Inflammatory macrophage (primary cell): ENCODE measurements around the gene TMEM134.
A peak's percentile ranks its signal among the peaks of the same experiment; 100 is the strongest.

Experiments used
- DNase-seq, 2 donors: peaks; one replicate each; pipeline ENCODE4 v3.0.0-alpha.2; 2020 to 2022

TMEM134 gene

DNA sequence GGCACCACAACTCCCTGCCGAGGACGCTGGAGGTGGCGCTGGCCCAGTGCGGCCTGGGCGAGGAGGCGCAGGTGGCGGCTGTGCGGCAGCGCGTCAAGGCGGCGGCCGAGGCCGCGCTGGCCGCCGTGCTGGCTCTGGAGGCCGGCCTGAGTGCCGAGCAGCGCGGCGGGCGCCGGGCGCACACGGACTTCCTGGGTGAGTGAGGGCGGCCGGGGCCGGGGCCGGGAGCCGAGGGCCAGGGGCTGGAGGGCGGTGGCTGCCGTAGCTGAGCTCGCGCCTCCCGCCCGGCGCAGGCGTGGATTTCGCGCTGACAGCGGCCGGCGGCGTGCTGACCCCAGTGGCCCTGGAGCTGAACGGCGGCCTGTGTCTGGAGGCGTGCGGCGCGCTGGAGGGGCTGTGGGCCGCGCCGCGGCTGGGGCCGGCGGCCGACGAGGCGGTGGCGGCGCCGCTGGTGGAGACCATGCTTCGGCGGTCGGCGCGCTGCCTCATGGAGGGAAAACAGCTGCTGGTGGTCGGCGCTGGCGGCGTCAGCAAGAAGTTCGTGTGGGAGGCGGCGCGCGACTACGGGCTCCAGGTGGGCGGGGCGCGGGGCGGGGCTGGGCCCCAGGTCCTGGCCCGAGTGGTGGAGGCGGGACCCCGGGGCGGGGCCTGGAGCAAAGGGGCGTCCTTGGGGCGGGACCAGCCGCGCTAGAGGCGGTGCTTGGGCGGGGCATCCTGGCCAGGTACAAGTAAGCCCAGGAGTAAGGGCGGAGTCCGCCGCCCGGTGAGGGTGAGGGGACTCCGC, 48.2 kb downstream of the TMEM134 start:
- peak; percentile 88 to 94 for DNase-seq

DNA sequence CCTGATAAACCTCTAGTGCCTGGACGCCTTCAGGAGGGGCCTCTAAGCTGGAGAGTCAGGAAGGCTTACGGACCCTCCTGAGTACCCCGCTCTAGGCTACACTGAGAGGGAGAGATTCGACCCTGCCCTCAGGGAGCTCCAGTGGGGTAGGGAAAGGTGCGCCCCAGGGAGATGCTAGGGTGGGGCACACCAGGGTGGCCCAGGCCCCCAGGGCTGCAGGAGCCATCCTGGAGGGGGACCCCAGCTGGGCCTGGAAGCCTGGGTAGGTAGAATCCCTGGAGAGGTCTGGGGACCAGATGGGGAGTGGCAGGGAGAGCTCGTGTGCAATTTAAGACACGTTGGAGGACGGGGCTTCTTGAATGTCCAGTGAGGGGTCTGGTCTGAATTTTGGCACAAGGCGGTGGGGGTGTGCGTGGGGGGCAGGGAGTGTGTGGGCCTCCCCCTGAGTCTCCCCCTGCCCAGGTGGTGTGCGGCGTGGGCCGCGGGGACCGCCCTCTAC, 48.9 kb downstream of the TMEM134 start:
- no peak for DNase-seq

DNA sequence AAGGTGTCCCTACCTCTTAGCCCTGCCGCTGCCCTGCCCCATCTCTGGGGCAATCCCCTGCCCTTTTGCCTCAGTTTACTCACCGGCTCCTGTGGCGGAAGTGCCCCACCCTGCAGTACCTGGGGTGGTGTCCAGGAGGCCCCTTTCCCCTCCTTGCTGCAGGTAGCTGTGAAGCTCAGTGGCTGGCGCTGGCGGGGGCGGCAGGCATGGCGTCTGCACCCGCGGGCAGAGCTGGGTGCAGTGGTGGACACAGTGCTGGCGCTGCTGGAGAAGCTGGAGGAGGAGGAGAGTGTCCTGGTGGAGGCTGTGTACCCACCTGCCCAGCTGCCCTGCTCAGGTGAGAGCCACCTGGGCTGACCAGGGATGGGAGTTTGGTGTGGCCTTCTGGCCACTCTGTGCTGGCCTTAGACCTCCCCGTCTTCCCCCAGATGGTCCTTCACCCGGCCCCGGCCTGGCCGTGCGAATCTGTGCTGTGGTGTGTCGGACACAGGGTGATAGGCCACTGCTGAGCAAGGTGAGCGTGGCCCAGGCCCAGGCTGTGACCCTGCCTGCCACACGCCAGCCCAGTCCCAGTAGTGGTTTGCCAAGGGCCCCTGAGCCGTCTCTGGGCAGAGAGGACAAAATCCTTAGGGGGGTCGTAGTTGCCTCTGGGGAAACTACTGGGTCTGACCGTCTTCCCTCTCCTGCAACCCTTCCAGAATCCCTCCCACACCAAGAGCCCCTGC, 49.6 kb downstream of the TMEM134 start:
- no peak for DNase-seq

DNA sequence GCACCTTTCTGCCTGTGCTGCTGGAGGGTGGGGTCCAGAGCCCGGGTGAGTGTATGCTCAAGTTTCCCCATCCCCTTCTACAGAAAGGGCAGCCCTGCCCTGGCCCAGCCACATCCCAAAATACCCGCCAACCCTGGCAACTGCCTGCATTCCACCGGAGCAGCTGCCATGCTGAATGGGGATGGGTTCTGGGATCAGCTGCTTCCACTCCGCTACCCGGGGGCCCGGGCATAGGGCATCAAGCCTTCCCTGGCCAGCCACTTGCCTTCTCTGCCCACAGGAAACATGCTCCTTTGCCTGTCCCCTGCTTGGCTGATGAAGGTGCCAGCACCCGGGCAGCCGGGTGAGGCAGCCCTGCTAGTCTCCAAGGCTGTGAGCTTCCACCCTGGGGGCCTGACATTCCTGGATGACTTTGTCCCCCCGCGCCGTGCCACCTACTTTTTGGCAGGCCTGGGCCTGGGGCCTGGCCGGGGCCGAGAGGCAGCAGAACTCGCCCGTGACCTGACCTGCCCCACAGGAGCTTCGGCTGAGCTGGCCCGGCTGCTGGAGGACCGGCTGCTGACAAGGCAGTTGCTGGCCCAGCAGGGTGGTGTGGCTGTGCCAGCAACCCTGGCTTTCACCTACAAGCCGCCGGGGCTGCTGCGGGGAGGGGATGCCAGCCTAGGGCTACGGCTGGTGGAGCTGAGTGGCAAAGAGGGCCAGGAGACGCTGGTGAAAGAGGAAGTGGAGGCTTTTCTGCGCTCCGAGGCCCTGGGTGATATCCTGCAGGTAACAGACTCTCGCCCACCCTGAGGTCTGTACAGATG, 50.4 kb downstream of the TMEM134 start:
- no peak for DNase-seq

DNA sequence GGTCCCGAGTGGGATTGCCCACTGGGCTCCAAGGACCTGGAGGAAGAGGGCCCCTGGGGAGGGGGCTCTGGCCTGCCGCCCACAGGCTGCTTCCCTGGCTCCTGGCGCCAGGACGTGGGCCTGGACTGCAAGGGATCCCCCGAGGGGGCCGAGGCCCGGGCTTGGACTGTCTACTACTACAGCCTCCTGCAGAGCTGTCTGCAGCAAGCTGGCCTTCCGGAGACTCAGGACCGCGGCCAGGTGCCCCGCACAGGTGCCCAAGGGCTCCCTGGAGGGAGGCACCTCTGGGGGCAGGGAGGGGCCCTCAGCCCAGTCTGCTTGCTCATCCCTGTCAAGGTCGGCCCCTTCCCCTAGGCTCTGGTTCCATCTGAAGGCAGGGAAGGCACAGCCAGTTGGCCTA, 51.6 kb downstream of the TMEM134 start:
- DNase-seq: no peak

DNA sequence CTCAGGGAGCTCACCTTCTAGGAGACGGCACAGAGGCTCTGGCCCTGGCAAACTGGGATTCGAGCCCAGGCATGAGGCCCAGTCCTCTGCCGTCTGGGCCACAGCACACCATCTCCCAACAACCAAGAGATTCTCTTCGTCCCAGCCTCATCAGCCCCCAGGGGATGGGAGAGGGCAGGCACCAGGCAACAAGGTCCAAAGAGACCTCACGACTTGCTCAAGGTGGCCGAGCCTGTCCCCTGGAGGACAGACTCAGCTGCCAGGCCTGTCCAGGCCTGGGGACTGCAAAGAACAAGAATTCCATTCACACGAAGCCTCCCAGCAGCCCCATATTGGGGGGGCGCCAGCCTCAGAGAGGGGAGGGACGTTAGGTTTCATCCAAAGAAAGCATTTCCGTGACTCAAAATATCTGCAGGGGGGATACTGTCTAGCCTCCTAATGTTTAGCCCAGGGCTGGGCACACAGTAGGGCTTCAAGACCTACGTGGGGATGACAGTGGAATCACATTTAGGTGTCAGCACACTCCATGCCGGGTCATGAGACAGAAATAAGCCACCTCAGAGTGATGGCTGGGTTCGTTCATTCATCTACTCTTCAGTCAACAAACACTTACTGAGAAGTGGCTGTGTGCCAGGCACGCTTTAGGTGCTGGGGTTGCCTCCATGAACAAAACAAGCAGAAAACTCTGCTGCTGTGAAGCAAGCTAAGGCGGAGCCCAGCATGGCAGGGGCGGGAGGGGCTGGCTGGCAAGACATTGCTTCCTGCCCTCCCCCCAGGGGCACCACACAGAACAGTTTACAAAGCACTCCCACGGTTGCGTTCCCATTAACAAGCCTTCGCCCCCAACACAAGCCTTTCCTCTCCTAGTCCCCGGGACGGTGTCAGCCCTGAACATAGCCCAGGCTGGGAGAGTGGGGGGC, 52.4 kb downstream of the TMEM134 start:
- no peak for DNase-seq

DNA sequence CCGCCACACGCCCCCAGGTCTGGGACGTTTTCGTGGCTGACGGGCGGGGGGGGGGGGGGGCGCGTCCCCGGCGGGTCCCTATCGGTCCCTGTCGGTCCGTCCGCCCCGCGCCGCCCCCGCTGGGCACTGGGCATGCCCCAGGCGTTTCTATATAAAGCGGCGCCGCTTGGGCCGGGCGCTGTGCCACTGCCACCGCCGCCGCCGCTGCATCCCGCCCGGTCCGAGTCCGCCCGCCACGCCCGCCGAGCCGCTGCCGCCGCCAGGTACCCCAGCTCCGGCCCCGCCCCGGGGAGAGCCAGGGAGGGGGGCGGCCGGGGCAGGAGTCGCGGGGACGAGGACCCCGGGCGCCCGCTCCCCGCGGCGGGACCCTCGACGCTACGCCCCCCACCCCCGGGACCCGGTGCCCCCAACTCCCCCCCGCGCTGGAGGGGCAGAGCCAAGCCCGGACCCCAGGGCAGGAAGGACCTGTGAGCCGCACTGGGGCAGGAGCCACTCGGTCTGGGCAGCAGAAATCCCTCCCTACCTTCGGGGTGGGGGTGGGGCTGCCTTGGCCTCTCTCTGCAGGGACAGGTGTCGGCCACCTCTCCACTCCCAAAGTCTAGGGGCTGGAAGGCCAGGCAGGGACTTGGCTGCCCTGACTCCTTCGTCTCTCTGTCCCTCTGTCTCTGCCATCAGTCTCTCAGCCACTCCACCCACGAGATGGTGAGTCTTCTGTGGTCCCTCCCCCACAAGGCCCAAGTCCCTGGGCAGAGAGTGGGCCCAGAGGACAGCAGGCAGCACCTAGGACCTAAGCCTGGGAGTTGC, 53.3 kb downstream of the TMEM134 start, which contains the start of gene CARNS1:
Gene CARNS1 (plus strand): TSS at position 178 of the 804 bp plus-strand sequence. CDS start 522 bp downstream, at position 700.
- no peak for DNase-seq

DNA sequence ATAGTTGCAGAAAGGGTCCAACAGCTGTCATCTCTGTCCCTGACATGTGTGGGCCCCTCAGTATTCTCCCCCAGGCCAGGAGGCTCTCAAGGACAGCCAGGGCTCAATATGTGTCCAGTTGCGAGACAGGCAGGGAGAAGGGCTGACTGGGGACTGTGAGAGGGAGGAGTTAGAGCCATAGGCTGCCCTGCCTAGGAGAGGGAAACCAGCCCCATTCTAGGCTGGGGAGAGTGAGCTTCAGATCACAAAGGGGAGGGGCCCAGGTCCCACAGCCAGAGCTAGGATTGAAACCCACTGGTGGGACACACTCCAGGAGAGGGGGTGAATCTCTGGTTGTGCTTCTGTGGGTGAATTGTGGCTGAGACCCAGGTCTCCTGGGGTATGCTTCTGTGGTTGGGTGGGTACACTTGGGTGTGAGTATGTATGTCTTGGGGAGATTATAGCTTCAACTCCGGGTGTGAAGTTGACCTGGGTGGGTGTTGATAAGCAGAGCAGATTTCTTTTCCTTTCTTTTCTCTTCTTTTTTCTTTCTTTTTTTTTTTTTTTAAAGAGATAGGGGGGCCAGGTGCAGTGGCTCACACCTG, 55.7 kb downstream of the TMEM134 start:
- DNase-seq: no peak

DNA sequence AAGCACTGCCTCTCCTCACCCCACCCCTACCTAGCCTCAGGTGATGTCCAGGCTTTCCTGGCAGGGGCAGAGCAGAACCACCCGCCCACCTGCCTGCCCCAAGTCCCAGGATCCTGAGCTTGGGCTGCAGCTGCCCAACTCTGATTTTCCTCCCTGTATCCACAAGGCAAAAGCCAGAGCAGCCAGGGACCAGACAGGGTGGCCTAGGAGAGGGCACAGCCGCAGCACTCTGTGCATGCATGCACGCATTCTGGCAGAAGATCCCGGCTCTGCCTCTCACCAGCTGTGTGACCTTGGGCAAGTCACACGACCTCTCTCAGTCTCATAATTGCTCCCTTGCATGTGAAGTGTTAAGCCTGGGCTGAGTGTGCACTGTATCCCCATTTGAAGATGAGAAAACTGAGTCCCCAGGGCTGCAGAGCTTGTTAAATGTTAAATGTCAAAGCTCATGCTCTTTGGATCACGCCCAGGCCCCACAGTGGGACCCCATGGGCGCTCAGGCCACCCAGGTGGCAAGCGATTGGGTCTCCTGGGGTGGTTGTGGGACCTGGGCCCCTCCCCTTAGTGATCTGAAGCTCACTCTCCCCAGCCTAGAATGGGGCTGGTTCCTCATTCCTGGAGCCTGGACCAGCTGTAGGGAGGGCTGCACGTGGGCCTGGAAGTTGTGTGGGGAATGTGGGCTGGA, 56.4 kb downstream of the TMEM134 start:
- no peak for DNase-seq

DNA sequence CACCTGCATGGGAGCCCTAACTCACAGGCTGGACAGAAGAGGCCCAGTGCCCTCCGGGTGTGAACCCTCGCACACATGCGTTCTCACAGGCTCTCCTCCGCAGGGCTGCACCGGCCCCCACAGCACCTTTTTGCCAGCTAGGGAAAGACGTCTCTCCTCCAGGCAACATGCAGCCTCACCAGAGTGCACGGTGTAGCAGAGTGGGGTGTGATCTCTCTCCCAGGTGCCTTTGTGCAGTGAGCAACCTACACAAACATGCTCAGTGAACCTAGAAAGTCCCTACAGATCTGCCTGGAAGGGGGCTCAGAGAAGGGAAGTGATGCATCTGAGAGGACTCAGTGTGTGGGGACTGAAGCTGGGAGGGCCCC, 57.3 kb downstream of the TMEM134 start:
- no peak for DNase-seq
